LNCaP clone FGC (cell line): ENCODE data around the gene SH3RF2.
"Not testable (repeated sequence)": the region's sequence is repeated elsewhere in the genome, so short reads cannot be mapped to it uniquely, and the experiment has no call there.

ENCODE experiments used
- DNase-seq: peaks from one replicate; pipeline ENCODE4 v3.0.0-alpha.2; 2011; ENCODE audit warnings: low read depth
- H3K4me3 ChIP-seq: 2 replicates; pipeline ENCODE4 v1.5.1; 2011; ENCODE audit warnings: mild to moderate bottlenecking, low read depth, low read length, control low read depth
- CTCF ChIP-seq: IDR thresholded peaks from 2 replicates; pipeline ENCODE4 v1.5.1; 2012; ENCODE audit warnings: mild to moderate bottlenecking; ENCODE audit not compliant: control insufficient read depth, insufficient read depth; ENCODE audit errors: extremely low read depth

SH3RF2 gene

GRCh38 chr5:145988993-145989392 is 52.6 kb downstream of the SH3RF2 start:
- DNase-seq = no peak
- no peak overlapping the region for H3K4me3 ChIP-seq
- no peak for TF ChIP-seq CTCF

GRCh38 chr5:145989428-145989827 is 53.0 kb downstream of the SH3RF2 start:
- no peak for DNase-seq
- H3K4me3 ChIP-seq = no peak overlapping the region
- no peak for TF ChIP-seq CTCF

DNA sequence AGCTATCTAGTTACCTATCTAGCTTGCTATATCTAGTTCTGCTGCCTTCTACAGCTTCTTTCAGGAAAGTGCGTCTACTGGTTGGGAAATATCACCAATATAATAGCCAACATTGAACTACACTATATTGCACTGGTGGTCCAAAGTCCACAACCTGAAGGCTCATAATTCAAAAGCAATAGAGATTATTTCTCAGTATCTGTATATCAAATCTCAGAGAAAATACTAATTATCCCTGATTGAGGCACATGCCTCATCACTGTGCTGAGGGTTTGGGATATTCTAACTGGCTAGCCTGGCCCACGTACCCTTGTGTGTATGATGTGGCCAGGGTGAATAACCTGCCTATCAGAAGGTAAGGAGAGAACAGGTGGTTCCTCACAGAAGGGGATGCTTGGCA is 53.8 kb downstream of the SH3RF2 start:
- no peak for TF ChIP-seq CTCF
- H3K4me3 ChIP-seq = no peak overlapping the region
- no peak for DNase-seq

DNA sequence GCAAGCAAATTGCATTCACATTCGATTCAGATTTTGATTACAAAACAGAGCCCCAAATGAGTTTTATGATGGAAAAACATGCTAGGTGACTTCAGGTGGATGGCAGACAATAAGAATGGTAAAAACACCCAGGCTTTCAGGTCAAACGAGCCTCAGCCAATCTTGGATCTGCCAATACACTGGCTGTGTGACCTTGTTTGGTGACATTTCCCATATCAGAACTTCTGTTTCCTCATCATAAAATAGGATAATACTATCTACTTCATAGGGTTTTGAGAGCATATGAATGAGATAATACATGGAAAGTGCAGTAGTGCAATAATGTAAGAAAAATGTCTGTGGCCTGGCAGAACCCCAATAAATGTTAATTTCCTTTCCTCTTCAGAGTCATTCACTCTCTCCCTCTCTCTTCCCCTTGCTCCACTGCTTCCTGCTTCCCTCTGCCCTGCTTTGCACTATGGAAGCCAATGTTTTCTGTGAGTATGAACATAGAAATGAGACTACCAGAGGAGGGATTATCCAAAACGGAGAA is 54.7 kb downstream of the SH3RF2 start:
- no peak for TF ChIP-seq CTCF
- no peak for DNase-seq
- H3K4me3 ChIP-seq = no peak overlapping the region

DNA sequence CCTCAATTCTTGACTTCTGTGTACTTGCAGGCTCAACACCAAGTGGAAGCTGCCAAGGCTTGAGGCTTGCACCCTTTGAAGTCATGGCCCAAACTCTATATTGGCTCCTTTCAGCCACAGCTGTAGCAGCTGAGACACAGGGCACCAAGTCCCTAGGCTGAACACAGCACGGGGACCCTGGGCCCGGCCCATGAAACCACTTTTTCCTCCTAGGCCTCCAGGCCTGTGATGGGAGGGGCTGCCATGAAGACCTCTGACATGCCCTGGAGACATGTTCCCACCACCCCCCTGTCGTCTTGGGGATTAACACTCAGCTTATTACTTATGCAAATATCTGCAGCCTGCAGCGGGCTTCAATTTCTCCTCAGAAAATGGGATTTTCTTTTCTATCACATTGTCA is 57.2 kb downstream of the SH3RF2 start:
- H3K4me3 ChIP-seq, DNase-seq: not testable (repeated sequence)

DNA sequence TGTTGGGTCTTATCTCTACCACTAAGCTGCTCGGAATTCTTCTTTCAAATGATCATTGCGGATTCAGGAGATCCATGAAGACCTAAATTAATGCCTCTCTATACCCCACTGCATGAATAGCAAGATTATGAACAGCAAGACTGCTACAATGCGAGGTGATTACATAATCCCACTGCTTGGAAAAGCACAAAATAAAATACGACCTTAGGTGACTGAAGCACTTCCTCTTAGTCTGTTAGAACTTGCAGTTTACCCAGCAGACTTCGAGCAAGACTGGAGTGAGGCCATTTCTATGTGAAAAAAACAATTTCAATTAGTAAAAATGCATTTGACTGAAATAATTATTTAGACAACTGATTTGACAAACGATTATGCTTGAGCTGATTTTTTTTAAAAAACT is 59.8 kb downstream of the SH3RF2 start:
- H3K4me3 ChIP-seq = no peak overlapping the region
- no peak for TF ChIP-seq CTCF
- no peak for DNase-seq

GRCh38 chr5:145999208-145999607 is 62.8 kb downstream of the SH3RF2 start:
- no peak for DNase-seq
- no peak overlapping the region for H3K4me3 ChIP-seq
- no peak for TF ChIP-seq CTCF
